ENCODE results near the gene PITRM1. TPM values are rescaled to one million over a fixed set of nuclear protein-coding genes. Genes with fewer than 3 reads are reported as not detected.

Gene PITRM1
- total RNA-seq, 6 donors from 2014 or later = 63.4 to 216 (median 77.5) TPM

- WGBS, 2 donors = 92 to 94% methylated on average over 32 of the region's 32 CpGs
- Histone ChIP-seq H3K36me3 (peaks cover 0 to 26% (median 2%) of the 10 kb centered on the region in 4 donors), H3K4me1 (no peaks in the 10 kb centered on the region), H3K9me3 (no peaks in the 10 kb centered on the region), H3K4me3 (no peak overlapping the region), H3K27me3 (no peaks in the 10 kb centered on the region), H3K27ac (no peak overlapping the region)
- TF ChIP-seq POLR2AphosphoS5 (IDR thresholded peaks at IDR 0.05) (no peak), CTCF (IDR thresholded peaks at IDR 0.05) (no peak), EP300 (IDR thresholded peaks at IDR 0.05) (no peak), POLR2A (IDR thresholded peaks at IDR 0.05) (no peak)
- no peak for ATAC-seq (ENCODE audit: low FRiP score in 2 of 2)
- no peak for DNase-seq
Observed at GRCh38 chr10:3118641-3119091, 53.9 kb downstream of the PITRM1 start.

- Histone ChIP-seq H3K9me3 (no peaks in the 10 kb centered on the region), H3K4me3 (no peak overlapping the region), H3K4me1 (no peaks in the 10 kb centered on the region), H3K27me3 (no peaks in the 10 kb centered on the region), H3K36me3 (peaks cover 0 to 27% (median 8%) of the 10 kb centered on the region in 4 donors), H3K27ac (no peak overlapping the region)
- no peak for TF ChIP-seq POLR2A (IDR thresholded peaks at IDR 0.05)
- no peak for TF ChIP-seq CTCF (IDR thresholded peaks at IDR 0.05)
- WGBS, 2 donors = 75 to 90% methylated on average over 2 to 12 of the region's 12 CpGs
- ATAC-seq (ENCODE audit: low FRiP score in 2 of 2) = no peak
- DNase-seq = no peak
Observed at GRCh38 chr10:3117486-3117885, 55.1 kb downstream of the PITRM1 start.

- Histone ChIP-seq H3K36me3 (peaks cover 0 to 23% (median 11%) of the 10 kb centered on the region in 4 donors), H3K4me1 (no peaks in the 10 kb centered on the region), H3K9me3 (no peaks in the 10 kb centered on the region), H3K27me3 (no peaks in the 10 kb centered on the region), H3K27ac (no peak overlapping the region), H3K4me3 (peak overlapping the region in 1 of 4 donors; percentile 4)
- ATAC-seq (ENCODE audit: low FRiP score in 2 of 2) (no peak), DNase-seq (no peak)
- WGBS, 2 donors = 61 to 62% methylated on average over 13 to 20 of the region's 20 CpGs
- TF ChIP-seq CTCF (IDR thresholded peaks at IDR 0.05) (no peak), POLR2AphosphoS5 (IDR thresholded peaks at IDR 0.05) (no peak), POLR2A (IDR thresholded peaks at IDR 0.05) (no peak)
Observed at GRCh38 chr10:3116508-3117100, 56.0 kb downstream of the PITRM1 start.

GRCh38 chr10:3115685-3116084 is 56.9 kb downstream of the PITRM1 start:
- peaks cover 0 to 23% (median 11%) of the 10 kb centered on the region in 4 donors for H3K36me3 ChIP-seq
- TF ChIP-seq POLR2A (IDR thresholded peaks at IDR 0.05) = no peak
- no peak for TF ChIP-seq CTCF (IDR thresholded peaks at IDR 0.05)
- TF ChIP-seq POLR2AphosphoS5 (IDR thresholded peaks at IDR 0.05) = no peak
- TF ChIP-seq EP300 (IDR thresholded peaks at IDR 0.05) = no peak
- WGBS, 2 donors = 86 to 91% methylated on average over 8 of the region's 8 CpGs
- no peaks in the 10 kb centered on the region for H3K4me1 ChIP-seq
- H3K9me3 ChIP-seq = no peaks in the 10 kb centered on the region
- H3K4me3 ChIP-seq = no peak overlapping the region
- no peaks in the 10 kb centered on the region for H3K27me3 ChIP-seq
- H3K27ac ChIP-seq = no peak overlapping the region
- no peak for DNase-seq
- no peak for ATAC-seq (ENCODE audit: low FRiP score in 2 of 2)

GRCh38 chr10:3113343-3113720 is 59.2 kb downstream of the PITRM1 start:
- Histone ChIP-seq H3K9me3 (no peaks in the 10 kb centered on the region), H3K4me1 (no peaks in the 10 kb centered on the region), H3K27ac (no peak overlapping the region), H3K36me3 (peaks cover 0 to 27% (median 19%) of the 10 kb centered on the region in 4 donors), H3K27me3 (no peaks in the 10 kb centered on the region), H3K4me3 (no peak overlapping the region)
- DNase-seq = no peak
- TF ChIP-seq POLR2AphosphoS5 (IDR thresholded peaks at IDR 0.05) = no peak
- TF ChIP-seq EP300 (IDR thresholded peaks at IDR 0.05) = no peak
- no peak for TF ChIP-seq CTCF (IDR thresholded peaks at IDR 0.05)
- no peak for TF ChIP-seq POLR2A (IDR thresholded peaks at IDR 0.05)
- no peak for ATAC-seq (ENCODE audit: low FRiP score in 2 of 2)
- WGBS, 2 donors = 91 to 95% methylated on average over 18 to 19 of the region's 19 CpGs

Measured in upper lobe of left lung (tissue), 6 donors.